AG10803 (cell line): Measurements from ENCODE around the gene ZNF570.
A peak's percentile ranks its signal among the peaks of the same experiment; 100 is the strongest.

Experiments
- DNase-seq: peaks from one replicate; pipeline ENCODE4 v3.0.0; 2010; ENCODE audit warnings: low read depth
- H3K4me3 ChIP-seq: 2 replicates; pipeline ENCODE4 v1.5.1; 2011; ENCODE audit warnings: mild to moderate bottlenecking, low read length, control low read depth
- CTCF ChIP-seq: conservative IDR thresholded peaks from 2 replicates; pipeline ENCODE4 v1.5.1; 2011; ENCODE audit warnings: mild to moderate bottlenecking, low read length, control low read depth, inconsistent platforms

The ZNF570 gene

GRCh38 chr19:37468961-37469777, at the start of gene ZNF570:
Gene ZNF570, plus strand, starts transcription at chr19:37469356. Its CDS starts 999 bp downstream, at chr19:37470355.
- TF ChIP-seq CTCF = no peak
- DNase-seq = peak; percentile 83
- H3K4me3 ChIP-seq = peak within 1 kb of the TSS; percentile 81

GRCh38 chr19:37452500-37453245, 16.5 kb upstream of the ZNF570 start:
- TF ChIP-seq CTCF = no peak
- no peak overlapping the region for H3K4me3 ChIP-seq
- no peak for DNase-seq

- H3K4me3 ChIP-seq = peak overlapping the region; percentile 81
- DNase-seq = peak; percentile 27
- TF ChIP-seq CTCF = no peak
Measured at GRCh38 chr19:37466277-37466797, 2.8 kb upstream of the ZNF570 start.

- no peak; the same call in 1 of the 2 replicates for TF ChIP-seq CTCF
- DNase-seq = peak; percentile 93
- peak within 1 kb of the TSS; percentile 81 for H3K4me3 ChIP-seq
Measured at GRCh38 chr19:37466798-37467607, 2.2 kb upstream of the ZNF570 start, which contains the start of gene ZNF569. Gene ZNF569, minus strand, starts transcription at chr19:37467444. Its CDS starts 22,523 bp downstream, at chr19:37444921.

GRCh38 chr19:37467608-37468090, 1.5 kb upstream of the ZNF570 start:
- H3K4me3 ChIP-seq = peak overlapping the region; percentile 81
- TF ChIP-seq CTCF = no peak

GRCh38 chr19:37470216-37470615, 1.1 kb downstream of the ZNF570 start:
- peak overlapping the region; percentile 81 for H3K4me3 ChIP-seq
- DNase-seq = no peak

More at GRCh38 chr19:37467608-37468090, 1.5 kb upstream of the ZNF570 start:
- DNase-seq = no peak

More at GRCh38 chr19:37470216-37470615, 1.1 kb downstream of the ZNF570 start:
- TF ChIP-seq CTCF = no peak
